ENCODE results near the gene ITGA11.

The ITGA11 gene

GRCh38 chr15:68352401-68353062, 79.4 kb downstream of the ITGA11 start:
- DNase-seq, result peak; percentile 36

GRCh38 chr15:68349151-68349550, 82.8 kb downstream of the ITGA11 start:
- DNase-seq, result peak; percentile 29

- no peak for DNase-seq
Measured at GRCh38 chr15:68348606-68349005, 83.4 kb downstream of the ITGA11 start.

- peak; percentile 26 for DNase-seq
Measured at GRCh38 chr15:68348081-68348480, 83.9 kb downstream of the ITGA11 start.

- peak; percentile 54 for DNase-seq
Measured at GRCh38 chr15:68347392-68347791, 84.6 kb downstream of the ITGA11 start.

GRCh38 chr15:68346979-68347378, 85.0 kb downstream of the ITGA11 start:
- DNase-seq, result no peak

- DNase-seq, result peak; percentile 33
Measured at GRCh38 chr15:68345481-68345880, 86.5 kb downstream of the ITGA11 start.

GRCh38 chr15:68344600-68344999, 87.4 kb downstream of the ITGA11 start:
- peak; percentile 5 for DNase-seq

GRCh38 chr15:68343579-68344225, 88.3 kb downstream of the ITGA11 start:
- DNase-seq, result peak; percentile 26

GRCh38 chr15:68341760-68342725, 89.9 kb downstream of the ITGA11 start:
- DNase-seq, result peak; percentile 37

GRCh38 chr15:68340726-68341671, 91.0 kb downstream of the ITGA11 start:
- peak; percentile 36 for DNase-seq

- peak; percentile 29 for DNase-seq
Measured at GRCh38 chr15:68339481-68339880, 92.5 kb downstream of the ITGA11 start.

GRCh38 chr15:68337826-68338225, 94.1 kb downstream of the ITGA11 start:
- no peak for DNase-seq

- no peak for DNase-seq
Measured at GRCh38 chr15:68336516-68336915, 95.4 kb downstream of the ITGA11 start.

GRCh38 chr15:68335655-68336054, 96.3 kb downstream of the ITGA11 start:
- no peak for DNase-seq

- no peak for DNase-seq
Measured at GRCh38 chr15:68335251-68335650, 96.7 kb downstream of the ITGA11 start.

- DNase-seq, result no peak
Measured at GRCh38 chr15:68334661-68335124, 97.3 kb downstream of the ITGA11 start.

GRCh38 chr15:68333775-68334470, 98.0 kb downstream of the ITGA11 start:
- DNase-seq, result no peak

- no peak for DNase-seq
Measured at GRCh38 chr15:68332266-68332665, 99.7 kb downstream of the ITGA11 start.

- no peak for DNase-seq
Measured at GRCh38 chr15:68330901-68331300, 101.1 kb downstream of the ITGA11 start.

- DNase-seq, result no peak
Measured at GRCh38 chr15:68330416-68330815, 101.5 kb downstream of the ITGA11 start.
